ENCODE results near the gene SLCO2B1.

SLCO2B1 gene

DNA sequence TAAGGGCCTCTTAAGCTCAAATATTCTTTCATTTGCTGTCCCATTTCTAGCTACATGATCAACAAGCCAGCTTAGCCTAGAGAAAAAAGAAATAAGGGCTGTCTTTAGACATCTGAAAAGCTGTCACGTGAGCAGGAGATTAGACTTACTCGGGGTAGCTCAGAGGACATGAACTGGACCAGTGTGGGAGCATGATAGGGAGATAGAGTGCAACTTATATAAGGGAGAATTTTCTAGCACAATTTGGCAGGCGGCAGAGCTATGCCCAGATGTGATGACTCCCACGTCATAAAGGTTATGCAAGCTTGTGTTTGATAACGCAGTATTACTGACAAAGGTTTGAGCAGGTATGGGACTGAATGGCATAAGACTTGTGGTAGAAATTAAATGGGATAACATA is 61.5 kb downstream of the SLCO2B1 start:
- no peak overlapping the region for H3K4me2 ChIP-seq (ENCODE audit: low read length)
- H3K79me2 ChIP-seq (ENCODE audit: control insufficient read depth, low read length), result no peaks in the 10 kb centered on the region
- no peaks in the 10 kb centered on the region for H3K9me2 ChIP-seq (replicated peaks; ENCODE audit: control insufficient read depth, low read length)
- no peaks in the 10 kb centered on the region for H3K36me3 ChIP-seq (ENCODE audit: control insufficient read depth, low read length)
- H3F3A ChIP-seq (ENCODE audit: control insufficient read depth, insufficient read depth), result no peaks in the 10 kb centered on the region
- no peak for TF ChIP-seq EZH2phosphoT487 (IDR thresholded peaks at IDR 0.05; ENCODE audit: borderline replicate concordance, low read length)
- TF ChIP-seq, protein P1, sequence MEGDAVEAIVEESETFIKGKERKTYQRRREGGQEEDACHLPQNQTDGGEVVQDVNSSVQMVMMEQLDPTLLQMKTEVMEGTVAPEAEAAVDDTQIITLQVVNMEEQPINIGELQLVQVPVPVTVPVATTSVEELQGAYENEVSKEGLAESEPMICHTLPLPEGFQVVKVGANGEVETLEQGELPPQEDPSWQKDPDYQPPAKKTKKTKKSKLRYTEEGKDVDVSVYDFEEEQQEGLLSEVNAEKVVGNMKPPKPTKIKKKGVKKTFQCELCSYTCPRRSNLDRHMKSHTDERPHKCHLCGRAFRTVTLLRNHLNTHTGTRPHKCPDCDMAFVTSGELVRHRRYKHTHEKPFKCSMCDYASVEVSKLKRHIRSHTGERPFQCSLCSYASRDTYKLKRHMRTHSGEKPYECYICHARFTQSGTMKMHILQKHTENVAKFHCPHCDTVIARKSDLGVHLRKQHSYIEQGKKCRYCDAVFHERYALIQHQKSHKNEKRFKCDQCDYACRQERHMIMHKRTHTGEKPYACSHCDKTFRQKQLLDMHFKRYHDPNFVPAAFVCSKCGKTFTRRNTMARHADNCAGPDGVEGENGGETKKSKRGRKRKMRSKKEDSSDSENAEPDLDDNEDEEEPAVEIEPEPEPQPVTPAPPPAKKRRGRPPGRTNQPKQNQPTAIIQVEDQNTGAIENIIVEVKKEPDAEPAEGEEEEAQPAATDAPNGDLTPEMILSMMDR (IDR thresholded peaks at IDR 0.05; ENCODE audit: low read depth, low read length, poor library complexity, severe bottlenecking), result no peak
- H3K9me3 ChIP-seq (ENCODE audit: control insufficient read depth, insufficient read depth, low read length), result no peaks in the 10 kb centered on the region
- no peaks in the 10 kb centered on the region for H3K4me1 ChIP-seq (ENCODE audit: control insufficient read depth, low read length)
- H3K27me3 ChIP-seq (ENCODE audit: control insufficient read depth, low read length), result peaks cover 10% of the 10 kb centered on the region; the same call in 1 of the 2 replicates
- no peak overlapping the region for H3K4me3 ChIP-seq (ENCODE audit: low read length)
- H3K27ac ChIP-seq (ENCODE audit: low read depth, low read length), result no peak overlapping the region
- peaks cover 3% of the 10 kb centered on the region; the same call in 1 of the 2 replicates for H4K20me1 ChIP-seq (ENCODE audit: control insufficient read depth, insufficient read depth, low read depth, low read length)

DNA sequence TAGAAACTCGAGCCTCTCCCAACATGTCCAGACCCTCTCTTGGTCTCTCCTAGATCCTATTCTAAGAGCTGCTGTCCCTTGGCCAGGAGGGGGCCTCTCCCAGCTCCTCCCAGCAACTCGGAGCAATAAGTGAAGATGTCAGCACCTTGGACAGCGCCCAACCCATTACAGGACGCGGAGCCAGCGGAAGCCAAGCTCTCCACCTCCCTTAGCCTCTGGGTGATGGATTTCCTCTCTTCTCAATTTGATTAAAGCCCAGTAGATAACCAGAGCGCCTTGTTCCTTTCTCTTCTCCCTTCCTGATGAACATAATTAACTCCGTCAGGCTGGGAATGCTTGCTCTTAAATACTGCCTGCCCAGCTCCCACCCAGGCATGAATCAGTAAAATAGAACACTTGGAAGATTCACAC is 63.5 kb downstream of the SLCO2B1 start:
- no peaks in the 10 kb centered on the region for H3F3A ChIP-seq (ENCODE audit: control insufficient read depth, insufficient read depth)
- H3K9me3 ChIP-seq (ENCODE audit: control insufficient read depth, insufficient read depth, low read length), result no peaks in the 10 kb centered on the region
- no peak overlapping the region for H3K4me3 ChIP-seq (ENCODE audit: low read length)
- TF ChIP-seq EZH2phosphoT487 (IDR thresholded peaks at IDR 0.05; ENCODE audit: borderline replicate concordance, low read length), result no peak
- TF ChIP-seq, protein P1 (IDR thresholded peaks at IDR 0.05; ENCODE audit: low read depth, low read length, poor library complexity, severe bottlenecking), result peak; percentile 39
- no peaks in the 10 kb centered on the region for H3K36me3 ChIP-seq (ENCODE audit: control insufficient read depth, low read length)
- no peaks in the 10 kb centered on the region for H3K4me1 ChIP-seq (ENCODE audit: control insufficient read depth, low read length)
- H3K79me2 ChIP-seq (ENCODE audit: control insufficient read depth, low read length), result no peaks in the 10 kb centered on the region
- no peak overlapping the region for H3K4me2 ChIP-seq (ENCODE audit: low read length)
- H3K9me2 ChIP-seq (replicated peaks; ENCODE audit: control insufficient read depth, low read length), result no peaks in the 10 kb centered on the region
- no peak overlapping the region for H3K27ac ChIP-seq (ENCODE audit: low read depth, low read length)
- peaks cover 2% of the 10 kb centered on the region; the same call in 1 of the 2 replicates for H3K27me3 ChIP-seq (ENCODE audit: control insufficient read depth, low read length)
- H4K20me1 ChIP-seq (ENCODE audit: control insufficient read depth, insufficient read depth, low read depth, low read length), result peaks cover 3% of the 10 kb centered on the region; the same call in 1 of the 2 replicates

DNA sequence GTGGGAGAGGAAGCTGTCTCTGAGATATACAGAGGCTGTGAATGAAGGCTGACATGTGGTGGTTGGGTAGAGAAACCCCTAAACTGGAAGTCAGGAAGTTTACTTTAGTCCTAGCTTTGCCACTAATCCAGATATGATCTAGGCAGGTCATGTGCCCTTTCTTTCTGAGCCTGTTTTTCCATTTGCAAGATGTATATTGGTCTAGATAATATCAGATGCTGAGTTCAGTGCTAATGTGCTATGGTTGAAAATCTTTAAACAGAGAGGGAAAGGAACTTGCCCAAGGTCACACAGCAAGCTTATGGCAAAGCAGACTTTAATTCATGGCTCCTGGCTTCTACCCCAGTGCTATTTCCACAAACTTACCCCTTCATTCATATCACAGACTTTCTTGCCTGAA is 63.9 kb downstream of the SLCO2B1 start:
- Histone ChIP-seq H3K36me3 (ENCODE audit: control insufficient read depth, low read length) (no peaks in the 10 kb centered on the region), H3K27ac (ENCODE audit: low read depth, low read length) (no peak overlapping the region), H3K4me1 (ENCODE audit: control insufficient read depth, low read length) (no peaks in the 10 kb centered on the region), H3K79me2 (ENCODE audit: control insufficient read depth, low read length) (no peaks in the 10 kb centered on the region), H3K9me2 (replicated peaks; ENCODE audit: control insufficient read depth, low read length) (no peaks in the 10 kb centered on the region), H3K4me2 (ENCODE audit: low read length) (no peak overlapping the region), H3F3A (ENCODE audit: control insufficient read depth, insufficient read depth) (no peaks in the 10 kb centered on the region), H3K4me3 (ENCODE audit: low read length) (no peak overlapping the region), H3K9me3 (ENCODE audit: control insufficient read depth, insufficient read depth, low read length) (no peaks in the 10 kb centered on the region), H3K27me3 (ENCODE audit: control insufficient read depth, low read length) (no peaks in the 10 kb centered on the region), H4K20me1 (ENCODE audit: control insufficient read depth, insufficient read depth, low read depth, low read length) (peaks cover 3% of the 10 kb centered on the region; the same call in 1 of the 2 replicates)
- TF ChIP-seq EZH2phosphoT487 (IDR thresholded peaks at IDR 0.05; ENCODE audit: borderline replicate concordance, low read length), result no peak
- TF ChIP-seq, protein P1 (IDR thresholded peaks at IDR 0.05; ENCODE audit: low read depth, low read length, poor library complexity, severe bottlenecking), result no peak

All from DOHH2 (cell line).